ENCODE data around the gene NTN1.

Gene NTN1

GRCh38 chr17:9123594-9124553 lies 102.6 kb downstream of the NTN1 start:
- Histone ChIP-seq H3K27me3 (ENCODE audit: control insufficient read depth in 1 of 2, insufficient read depth in 2 of 2, low read length in 2 of 2) (no peaks in the 10 kb centered on the region), H3K4me1 (ENCODE audit: control insufficient read depth, insufficient read depth, low read length) (peaks cover 2% of the 10 kb centered on the region), H3K27ac (ENCODE audit: low read length) (no peak overlapping the region), H3K36me3 (ENCODE audit: control insufficient read depth in 2 of 2, insufficient read depth in 2 of 2, low read length in 2 of 2) (no peaks in the 10 kb centered on the region), H3K9me3 (ENCODE audit: control insufficient read depth in 2 of 2, low read length in 2 of 2) (no peaks in the 10 kb centered on the region), H3K9ac (ENCODE audit: low read length in 2 of 2) (no peak overlapping the region), H3K4me3 (ENCODE audit: low read length in 2 of 2) (no peak overlapping the region)

- no peak overlapping the region for H3K27ac ChIP-seq (ENCODE audit: low read length)
- H3K9me3 ChIP-seq (ENCODE audit: control insufficient read depth in 2 of 2, low read length in 2 of 2): no peaks in the 10 kb centered on the region
- H3K36me3 ChIP-seq (ENCODE audit: control insufficient read depth in 2 of 2, insufficient read depth in 2 of 2, low read length in 2 of 2): no peaks in the 10 kb centered on the region
- no peaks in the 10 kb centered on the region for H3K27me3 ChIP-seq (ENCODE audit: control insufficient read depth in 1 of 2, insufficient read depth in 2 of 2, low read length in 2 of 2)
- peaks cover 2% of the 10 kb centered on the region for H3K4me1 ChIP-seq (ENCODE audit: control insufficient read depth, insufficient read depth, low read length)
- no peak overlapping the region for H3K9ac ChIP-seq (ENCODE audit: low read length in 2 of 2)
- H3K4me3 ChIP-seq (ENCODE audit: low read length in 2 of 2): no peak overlapping the region
Measured at GRCh38 chr17:9124554-9124935, 103.2 kb downstream of the NTN1 start.

GRCh38 chr17:9125722-9126121 lies 104.4 kb downstream of the NTN1 start:
- Histone ChIP-seq H3K27ac (ENCODE audit: low read length) (no peak overlapping the region), H3K27me3 (ENCODE audit: control insufficient read depth in 1 of 2, insufficient read depth in 2 of 2, low read length in 2 of 2) (no peaks in the 10 kb centered on the region), H3K9me3 (ENCODE audit: control insufficient read depth in 2 of 2, low read length in 2 of 2) (no peaks in the 10 kb centered on the region), H3K4me3 (ENCODE audit: low read length in 2 of 2) (no peak overlapping the region), H3K36me3 (ENCODE audit: control insufficient read depth in 2 of 2, insufficient read depth in 2 of 2, low read length in 2 of 2) (no peaks in the 10 kb centered on the region), H3K9ac (ENCODE audit: low read length in 2 of 2) (no peak overlapping the region), H3K4me1 (ENCODE audit: control insufficient read depth, insufficient read depth, low read length) (peaks cover 2% of the 10 kb centered on the region)

GRCh38 chr17:9127340-9127739 lies 106.0 kb downstream of the NTN1 start:
- Histone ChIP-seq H3K27me3 (ENCODE audit: control insufficient read depth in 1 of 2, insufficient read depth in 2 of 2, low read length in 2 of 2) (no peaks in the 10 kb centered on the region), H3K9ac (ENCODE audit: low read length in 2 of 2) (no peak overlapping the region), H3K9me3 (ENCODE audit: control insufficient read depth in 2 of 2, low read length in 2 of 2) (no peaks in the 10 kb centered on the region), H3K27ac (ENCODE audit: low read length) (no peak overlapping the region), H3K4me1 (ENCODE audit: control insufficient read depth, insufficient read depth, low read length) (peaks cover 2% of the 10 kb centered on the region), H3K36me3 (ENCODE audit: control insufficient read depth in 2 of 2, insufficient read depth in 2 of 2, low read length in 2 of 2) (no peaks in the 10 kb centered on the region), H3K4me3 (ENCODE audit: low read length in 2 of 2) (no peak overlapping the region)

- Histone ChIP-seq H3K4me3 (ENCODE audit: low read length in 2 of 2) (no peak overlapping the region), H3K9me3 (ENCODE audit: control insufficient read depth in 2 of 2, low read length in 2 of 2) (no peaks in the 10 kb centered on the region), H3K9ac (ENCODE audit: low read length in 2 of 2) (no peak overlapping the region), H3K27ac (ENCODE audit: low read length) (no peak overlapping the region), H3K36me3 (ENCODE audit: control insufficient read depth in 2 of 2, insufficient read depth in 2 of 2, low read length in 2 of 2) (peaks cover 0 to 3% of the 10 kb centered on the region in 2 donors), H3K27me3 (ENCODE audit: control insufficient read depth in 1 of 2, insufficient read depth in 2 of 2, low read length in 2 of 2) (no peaks in the 10 kb centered on the region), H3K4me1 (ENCODE audit: control insufficient read depth, insufficient read depth, low read length) (no peaks in the 10 kb centered on the region)
Measured at GRCh38 chr17:9131371-9131770, 110.1 kb downstream of the NTN1 start.

- H3K9ac ChIP-seq (ENCODE audit: low read length in 2 of 2): no peak overlapping the region
- H3K27me3 ChIP-seq (ENCODE audit: control insufficient read depth in 1 of 2, insufficient read depth in 2 of 2, low read length in 2 of 2): no peaks in the 10 kb centered on the region
- H3K27ac ChIP-seq (ENCODE audit: low read length): no peak overlapping the region
- H3K4me1 ChIP-seq (ENCODE audit: control insufficient read depth, insufficient read depth, low read length): peaks cover 2% of the 10 kb centered on the region
- H3K4me3 ChIP-seq (ENCODE audit: low read length in 2 of 2): no peak overlapping the region
- no peaks in the 10 kb centered on the region for H3K9me3 ChIP-seq (ENCODE audit: control insufficient read depth in 2 of 2, low read length in 2 of 2)
- peaks cover 0 to 3% of the 10 kb centered on the region in 2 donors for H3K36me3 ChIP-seq (ENCODE audit: control insufficient read depth in 2 of 2, insufficient read depth in 2 of 2, low read length in 2 of 2)
Measured at GRCh38 chr17:9132291-9132690, 111.0 kb downstream of the NTN1 start.

GRCh38 chr17:9132944-9133610 lies 111.8 kb downstream of the NTN1 start:
- Histone ChIP-seq H3K4me1 (ENCODE audit: control insufficient read depth, insufficient read depth, low read length) (peaks cover 2% of the 10 kb centered on the region), H3K36me3 (ENCODE audit: control insufficient read depth in 2 of 2, insufficient read depth in 2 of 2, low read length in 2 of 2) (peaks cover 0 to 3% of the 10 kb centered on the region in 2 donors), H3K27me3 (ENCODE audit: control insufficient read depth in 1 of 2, insufficient read depth in 2 of 2, low read length in 2 of 2) (no peaks in the 10 kb centered on the region), H3K27ac (ENCODE audit: low read length) (no peak overlapping the region), H3K9ac (ENCODE audit: low read length in 2 of 2) (no peak overlapping the region), H3K9me3 (ENCODE audit: control insufficient read depth in 2 of 2, low read length in 2 of 2) (no peaks in the 10 kb centered on the region), H3K4me3 (ENCODE audit: low read length in 2 of 2) (no peak overlapping the region)

- H3K27me3 ChIP-seq (ENCODE audit: control insufficient read depth in 1 of 2, insufficient read depth in 2 of 2, low read length in 2 of 2): no peaks in the 10 kb centered on the region
- H3K36me3 ChIP-seq (ENCODE audit: control insufficient read depth in 2 of 2, insufficient read depth in 2 of 2, low read length in 2 of 2): peaks cover 0 to 3% of the 10 kb centered on the region in 2 donors
- no peak overlapping the region for H3K27ac ChIP-seq (ENCODE audit: low read length)
- H3K9ac ChIP-seq (ENCODE audit: low read length in 2 of 2): no peak overlapping the region
- peaks cover 7% of the 10 kb centered on the region for H3K4me1 ChIP-seq (ENCODE audit: control insufficient read depth, insufficient read depth, low read length)
- no peak overlapping the region for H3K4me3 ChIP-seq (ENCODE audit: low read length in 2 of 2)
- no peaks in the 10 kb centered on the region for H3K9me3 ChIP-seq (ENCODE audit: control insufficient read depth in 2 of 2, low read length in 2 of 2)
Measured at GRCh38 chr17:9138161-9138717, 116.9 kb downstream of the NTN1 start.

GRCh38 chr17:9139695-9140094 lies 118.4 kb downstream of the NTN1 start:
- Histone ChIP-seq H3K27me3 (ENCODE audit: control insufficient read depth in 1 of 2, insufficient read depth in 2 of 2, low read length in 2 of 2) (no peaks in the 10 kb centered on the region), H3K9ac (ENCODE audit: low read length in 2 of 2) (no peak overlapping the region), H3K9me3 (ENCODE audit: control insufficient read depth in 2 of 2, low read length in 2 of 2) (no peaks in the 10 kb centered on the region), H3K36me3 (ENCODE audit: control insufficient read depth in 2 of 2, insufficient read depth in 2 of 2, low read length in 2 of 2) (peaks cover 0 to 3% of the 10 kb centered on the region in 2 donors), H3K4me3 (ENCODE audit: low read length in 2 of 2) (no peak overlapping the region), H3K4me1 (ENCODE audit: control insufficient read depth, insufficient read depth, low read length) (peaks cover 7% of the 10 kb centered on the region), H3K27ac (ENCODE audit: low read length) (no peak overlapping the region)

- H3K27me3 ChIP-seq (ENCODE audit: control insufficient read depth in 1 of 2, insufficient read depth in 2 of 2, low read length in 2 of 2): no peaks in the 10 kb centered on the region
- no peaks in the 10 kb centered on the region for H3K36me3 ChIP-seq (ENCODE audit: control insufficient read depth in 2 of 2, insufficient read depth in 2 of 2, low read length in 2 of 2)
- peaks cover 7% of the 10 kb centered on the region for H3K4me1 ChIP-seq (ENCODE audit: control insufficient read depth, insufficient read depth, low read length)
- no peak overlapping the region for H3K4me3 ChIP-seq (ENCODE audit: low read length in 2 of 2)
- H3K27ac ChIP-seq (ENCODE audit: low read length): no peak overlapping the region
- no peaks in the 10 kb centered on the region for H3K9me3 ChIP-seq (ENCODE audit: control insufficient read depth in 2 of 2, low read length in 2 of 2)
- no peak overlapping the region for H3K9ac ChIP-seq (ENCODE audit: low read length in 2 of 2)
Measured at GRCh38 chr17:9140550-9141424, 119.5 kb downstream of the NTN1 start.

Data from stomach smooth muscle (tissue), 2 donors.